Osteocyte (in vitro differentiated cells): ENCODE results near the gene ASF1B. TPM values are rescaled to one million over a fixed set of nuclear protein-coding genes. Genes with fewer than 3 reads are reported as not detected.

ENCODE experiments used
- DNase-seq: peaks from one replicate; pipeline ENCODE4 v3.0.0; 2021; ENCODE audit warnings: mixed read lengths; ENCODE audit not compliant: unreplicated experiment; ENCODE audit errors: extremely low spot score
- H3K27ac Mint-ChIP-seq: one replicate; pipeline ENCODE4 v1.8.0; 2021; ENCODE audit warnings: mild to moderate bottlenecking, mixed read lengths; ENCODE audit not compliant: unreplicated experiment
- H3K27me3 Mint-ChIP-seq: one replicate; pipeline ENCODE4 v1.8.0; 2021; ENCODE audit warnings: mixed read lengths; ENCODE audit not compliant: unreplicated experiment
- H3K36me3 Mint-ChIP-seq: one replicate; pipeline ENCODE4 v1.8.0; 2021; ENCODE audit warnings: mixed read lengths; ENCODE audit not compliant: unreplicated experiment
- H3K4me1 Mint-ChIP-seq: one replicate; pipeline ENCODE4 v1.8.0; 2021; ENCODE audit warnings: mixed read lengths; ENCODE audit not compliant: unreplicated experiment
- H3K4me3 Mint-ChIP-seq: one replicate; pipeline ENCODE4 v1.8.0; 2021; ENCODE audit warnings: mild to moderate bottlenecking, moderate library complexity, mixed read lengths; ENCODE audit not compliant: unreplicated experiment
- H3K9me3 Mint-ChIP-seq: one replicate; pipeline ENCODE4 v1.8.0; 2021; ENCODE audit warnings: mixed read lengths; ENCODE audit not compliant: unreplicated experiment
- CTCF ChIP-seq: fragments of 200-600 bp; sonication (generic); IDR thresholded peaks from 2 replicates; pipeline ENCODE4 v1.5.0; 2021; ENCODE audit warnings: antibody characterized with exemption, mild to moderate bottlenecking, moderate library complexity
- total RNA-seq: library from RNA; stranded (reverse); gene quantifications from 2 replicates; pipeline ENCODE4 v1.2.1, GENCODE V29; 2021

ASF1B gene
- total RNA-seq, 1 donor from 2014 or later: 4.5 TPM

- Mint-ChIP-seq H3K4me3 (peak overlapping the region; percentile 88), H3K4me1 (peaks cover 49% of the 10 kb centered on the region), H3K36me3 (no peaks in the 10 kb centered on the region), H3K9me3 (no peaks in the 10 kb centered on the region), H3K27ac (peak overlapping the region; percentile 65), H3K27me3 (no peaks in the 10 kb centered on the region)
- TF ChIP-seq CTCF: no peak
- no peak for DNase-seq
These were observed 19.3 kb downstream of the ASF1B start for GRCh38 chr19:14116918-14117578.

- no peaks in the 10 kb centered on the region for H3K27me3 Mint-ChIP-seq
These were observed 19.9 kb downstream of the ASF1B start for GRCh38 chr19:14116525-14116917.

GRCh38 chr19:14115756-14116155 is 20.6 kb downstream of the ASF1B start:
- Mint-ChIP-seq H3K4me3 (peak overlapping the region; percentile 88), H3K36me3 (no peaks in the 10 kb centered on the region), H3K27me3 (no peaks in the 10 kb centered on the region), H3K27ac (no peak overlapping the region), H3K9me3 (no peaks in the 10 kb centered on the region), H3K4me1 (peaks cover 57% of the 10 kb centered on the region)
- no peak for DNase-seq
- no peak for TF ChIP-seq CTCF

More at GRCh38 chr19:14116525-14116917, 19.9 kb downstream of the ASF1B start:
- peak overlapping the region; percentile 65 for H3K27ac Mint-ChIP-seq
- H3K4me1 Mint-ChIP-seq: peaks cover 54% of the 10 kb centered on the region
- H3K9me3 Mint-ChIP-seq: no peaks in the 10 kb centered on the region
- no peak for DNase-seq
- H3K4me3 Mint-ChIP-seq: peak overlapping the region; percentile 88
- no peak for TF ChIP-seq CTCF
- H3K36me3 Mint-ChIP-seq: no peaks in the 10 kb centered on the region

- peak; percentile 54 for TF ChIP-seq CTCF
These were observed 21.5 kb downstream of the ASF1B start for GRCh38 chr19:14114854-14115253.

GRCh38 chr19:14114439-14114838 is 21.9 kb downstream of the ASF1B start:
- no peak for DNase-seq
- Mint-ChIP-seq H3K9me3 (no peaks in the 10 kb centered on the region), H3K4me1 (peaks cover 56% of the 10 kb centered on the region), H3K27me3 (no peaks in the 10 kb centered on the region), H3K36me3 (no peaks in the 10 kb centered on the region), H3K27ac (no peak overlapping the region), H3K4me3 (no peak overlapping the region)
- TF ChIP-seq CTCF: no peak

More at GRCh38 chr19:14114854-14115253, 21.5 kb downstream of the ASF1B start:
- Mint-ChIP-seq H3K4me1 (peaks cover 58% of the 10 kb centered on the region), H3K27ac (no peak overlapping the region), H3K27me3 (no peaks in the 10 kb centered on the region), H3K4me3 (no peak overlapping the region), H3K9me3 (no peaks in the 10 kb centered on the region), H3K36me3 (no peaks in the 10 kb centered on the region)
- DNase-seq: no peak
